ENCODE data around the gene ABHD1. TPM values are rescaled to one million over a fixed set of nuclear protein-coding genes. Genes with fewer than 3 reads are reported as not detected.
"Not testable (repeated sequence)": the region's sequence is repeated elsewhere in the genome, so short reads cannot be mapped to it uniquely, and the experiment has no call there.

ABHD1 gene
- total RNA-seq, 1 donor: not detected

- no peak for TF ChIP-seq CTCF (IDR thresholded peaks at IDR 0.05; ENCODE audit: insufficient read depth, low read depth, low read length)
- DNase-seq (ENCODE audit: low read depth): no peak
- no peak overlapping the region for H3K4me3 ChIP-seq (ENCODE audit: low read depth, low read length)
Measured at GRCh38 chr2:27175330-27175729, 51.7 kb downstream of the ABHD1 start.

GRCh38 chr2:27175781-27176180 lies 52.2 kb downstream of the ABHD1 start:
- not testable (repeated sequence) for H3K4me3 ChIP-seq (ENCODE audit: low read depth, low read length); DNase-seq (ENCODE audit: low read depth)

GRCh38 chr2:27177441-27178351 lies 54.1 kb downstream of the ABHD1 start:
- no peak overlapping the region for H3K4me3 ChIP-seq (ENCODE audit: low read depth, low read length)
- no peak for TF ChIP-seq CTCF (IDR thresholded peaks at IDR 0.05; ENCODE audit: insufficient read depth, low read depth, low read length)
- no peak for DNase-seq (ENCODE audit: low read depth)

- H3K4me3 ChIP-seq (ENCODE audit: low read depth, low read length): no peak overlapping the region
- no peak for TF ChIP-seq CTCF (IDR thresholded peaks at IDR 0.05; ENCODE audit: insufficient read depth, low read depth, low read length)
- no peak for DNase-seq (ENCODE audit: low read depth)
Measured at GRCh38 chr2:27178469-27178868, 54.9 kb downstream of the ABHD1 start.

- H3K4me3 ChIP-seq (ENCODE audit: low read depth, low read length): no peak overlapping the region
- no peak for TF ChIP-seq CTCF (IDR thresholded peaks at IDR 0.05; ENCODE audit: insufficient read depth, low read depth, low read length)
- DNase-seq (ENCODE audit: low read depth): no peak
Measured at GRCh38 chr2:27179344-27180000, 55.9 kb downstream of the ABHD1 start.

Other genes with a start within 250 kb of the ABHD1 start
- gene MAPRE3, start 153.2 kb upstream of the ABHD1 start, total RNA-seq: 3.5 TPM in 2 replicates
- 57.7 and 70.4 TPM in 2 replicates for gene TMEM214, start 90.8 kb upstream of the ABHD1 start, total RNA-seq
- gene AGBL5, start 72.1 kb upstream of the ABHD1 start, total RNA-seq: 27.7 and 35.0 TPM in 2 replicates
- 239 and 282 TPM in 2 replicates for gene OST4, start 52.2 kb upstream of the ABHD1 start, total RNA-seq
- gene EMILIN1, start 45.2 kb upstream of the ABHD1 start, total RNA-seq: 144 and 160 TPM in 2 replicates
- gene KHK, start 37.0 kb upstream of the ABHD1 start, total RNA-seq: 0.97 and 1.3 TPM in 2 replicates
- under 0.01 TPM in 2 replicates for gene CGREF1, start 4.7 kb upstream of the ABHD1 start, total RNA-seq
- 39.3 and 45.3 TPM in 2 replicates for gene PREB, start 10.8 kb downstream of the ABHD1 start, total RNA-seq
- gene PRR30, start 15.6 kb downstream of the ABHD1 start, total RNA-seq: not detected in 2 replicates
- not detected in 2 replicates for gene TCF23, start 25.2 kb downstream of the ABHD1 start, total RNA-seq
- 159 and 166 TPM in 2 replicates for gene ATRAID, start 88.2 kb downstream of the ABHD1 start, total RNA-seq
- 20.9 and 25.9 TPM in 2 replicates for gene SLC5A6, start 88.5 kb downstream of the ABHD1 start, total RNA-seq
- 32.4 and 43.8 TPM in 2 replicates for gene CAD, start 93.6 kb downstream of the ABHD1 start, total RNA-seq
- 0.32 TPM in 1 of 2 replicates, not detected in the other for gene SLC30A3, start 139.2 kb downstream of the ABHD1 start, total RNA-seq
- not detected in 2 replicates for gene DNAJC5G, start 151.6 kb downstream of the ABHD1 start, total RNA-seq
- gene TRIM54, start 158.6 kb downstream of the ABHD1 start, total RNA-seq: not detected in 2 replicates
- 0.43 and 0.64 TPM in 2 replicates for gene UCN, start 184.6 kb downstream of the ABHD1 start, total RNA-seq
- gene MPV17, start 199.3 kb downstream of the ABHD1 start, total RNA-seq: 57.0 and 73.8 TPM in 2 replicates
- 30.9 and 36.7 TPM in 2 replicates for gene GTF3C2, start 232.9 kb downstream of the ABHD1 start, total RNA-seq
- 28.9 and 29.3 TPM in 2 replicates for gene EIF2B4, start 246.5 kb downstream of the ABHD1 start, total RNA-seq
- gene SNX17, start 246.8 kb downstream of the ABHD1 start, total RNA-seq: 166 and 169 TPM in 2 replicates

All from fibroblast of villous mesenchyme (primary cell).